Stimulated activated CD4-positive, alpha-beta T cell treated with anti-CD3 and anti-CD28 coated beads, Interleukin-4, amount 100 ng/mL, for 24 hours (primary cell): ENCODE data around the gene CLSTN2.

Source experiments
- DNase-seq: peaks from one replicate; pipeline ENCODE4 v3.0.0-alpha.2; 2020

CLSTN2 gene

DNA sequence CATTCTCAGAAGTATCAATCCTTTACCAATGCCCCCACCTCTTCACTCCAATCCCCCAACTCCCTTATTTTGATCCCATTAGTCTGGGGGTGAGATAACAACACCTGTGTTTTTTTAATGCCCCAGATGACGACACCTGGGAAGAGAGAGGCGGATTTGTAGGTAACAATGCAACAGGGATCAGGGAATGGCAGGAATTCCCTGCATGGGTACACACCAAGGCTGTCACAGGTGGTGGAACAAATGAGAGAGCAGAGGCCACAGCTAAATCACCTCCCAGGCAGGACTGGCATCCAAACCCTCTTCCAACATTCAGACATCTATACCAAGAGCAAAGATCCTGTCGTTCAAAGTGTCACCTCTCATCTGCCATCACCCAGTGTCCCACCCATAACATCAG, 423.7 kb downstream of the CLSTN2 start:
- no peak for DNase-seq

DNA sequence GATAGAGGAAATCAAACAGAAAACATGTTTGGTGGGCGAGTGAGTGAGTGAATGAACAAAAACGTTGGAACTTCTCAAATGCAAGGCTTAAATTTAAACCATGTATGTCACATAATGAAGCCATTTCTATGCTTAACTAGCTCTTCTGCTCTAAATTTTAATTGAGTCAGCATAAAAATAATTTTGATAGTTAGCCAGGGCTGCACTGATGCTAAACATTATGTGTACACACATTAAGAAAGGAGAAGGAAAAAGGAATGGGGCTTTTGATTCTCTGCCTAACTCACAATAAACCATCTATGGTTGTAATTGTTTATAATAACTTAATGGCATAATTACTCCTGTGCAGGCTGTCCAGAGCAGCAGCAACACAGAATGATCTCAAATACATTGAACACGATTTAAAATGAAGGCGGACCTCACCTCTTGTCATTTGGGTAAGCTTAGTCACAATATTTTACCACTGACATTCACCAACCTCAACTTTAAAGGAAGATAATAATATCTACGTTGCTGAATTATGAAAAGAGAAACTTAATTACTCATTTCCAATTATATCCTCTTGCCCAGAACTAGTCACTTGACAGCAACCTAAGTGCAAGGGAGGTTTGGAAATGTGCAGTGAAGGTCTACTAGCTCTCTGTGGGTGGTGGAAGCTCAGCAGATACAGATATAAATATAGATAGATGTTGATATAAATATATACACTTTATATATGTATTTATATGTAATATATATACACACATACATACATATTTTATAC, 424.4 kb downstream of the CLSTN2 start:
- DNase-seq = no peak

DNA sequence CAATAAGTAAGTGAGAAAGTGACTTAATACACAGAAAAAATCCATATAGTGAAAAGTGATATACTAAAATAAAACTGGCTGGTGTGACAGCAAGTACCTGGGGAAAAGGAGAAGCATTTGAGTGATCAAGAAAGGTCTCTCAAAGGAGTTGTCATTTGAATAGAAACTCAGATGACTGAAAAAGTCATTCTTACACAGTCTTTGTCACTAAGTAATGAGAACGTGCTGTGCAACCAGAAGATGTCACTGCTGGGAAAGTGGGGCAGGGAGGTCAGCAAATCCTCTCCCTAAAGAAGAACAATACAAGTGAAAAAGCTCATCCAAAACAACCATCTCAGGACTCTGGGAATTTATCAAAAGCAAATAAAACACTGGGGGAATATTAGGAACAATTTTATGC, 425.3 kb downstream of the CLSTN2 start:
- no peak for DNase-seq

DNA sequence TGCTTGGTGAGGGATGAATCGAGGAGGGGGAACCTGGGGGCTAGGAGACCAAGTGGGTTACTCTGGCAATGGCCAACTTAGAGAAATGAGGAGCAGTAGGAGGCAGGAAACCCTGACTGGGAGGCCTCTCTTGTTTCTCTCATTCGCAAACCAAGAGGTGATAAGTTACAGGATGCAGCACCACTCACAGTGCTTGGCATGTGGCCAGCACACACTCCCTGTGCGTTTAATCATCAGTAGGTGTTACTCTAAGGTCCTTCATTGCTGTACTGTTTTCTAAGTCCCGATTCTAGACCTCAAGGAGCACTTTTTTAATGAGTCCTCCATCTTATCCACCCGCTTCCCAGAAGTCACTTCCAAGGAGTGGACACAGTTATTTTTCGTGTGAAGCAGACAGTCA, 428.8 kb downstream of the CLSTN2 start:
- no peak for DNase-seq

DNA sequence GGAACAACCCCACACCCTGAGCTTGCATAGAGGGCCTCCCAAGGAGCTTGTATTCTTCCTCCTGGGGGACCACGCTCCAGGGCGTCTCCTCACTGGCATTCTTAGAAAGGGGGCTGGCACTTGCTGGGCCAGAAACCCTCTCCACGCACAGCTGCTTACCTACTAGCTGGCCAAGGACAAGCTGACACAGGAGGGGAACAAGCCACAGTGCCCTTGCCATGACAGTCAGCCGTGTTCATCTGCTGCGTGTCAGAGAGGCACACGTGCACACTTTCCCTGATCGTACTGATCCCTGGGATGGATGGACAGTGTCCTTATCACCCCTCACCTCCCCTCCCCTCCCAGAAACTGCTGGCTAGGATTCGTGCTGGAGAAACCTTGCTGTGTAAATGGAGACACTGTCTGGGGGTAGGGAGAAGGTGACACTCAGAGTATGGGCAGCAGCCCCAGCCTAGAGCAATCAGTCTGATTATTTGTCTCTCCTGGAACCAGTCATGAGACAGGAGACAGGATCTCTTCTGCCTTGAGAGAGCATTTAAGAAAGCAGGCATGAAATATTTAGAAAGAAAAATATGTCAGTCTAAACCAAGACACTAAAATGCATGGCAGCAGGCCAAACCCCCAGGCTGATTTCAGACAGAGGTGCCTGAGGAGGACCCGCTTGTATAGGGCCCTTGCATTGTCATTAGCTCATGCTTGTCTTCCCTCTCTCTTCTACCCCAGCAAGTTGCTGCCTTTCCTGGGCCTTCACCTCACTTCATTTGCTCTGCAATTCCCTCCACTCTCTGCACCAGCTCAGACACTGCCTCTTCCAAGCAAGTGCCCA, 431.1 kb downstream of the CLSTN2 start:
- no peak for DNase-seq

DNA sequence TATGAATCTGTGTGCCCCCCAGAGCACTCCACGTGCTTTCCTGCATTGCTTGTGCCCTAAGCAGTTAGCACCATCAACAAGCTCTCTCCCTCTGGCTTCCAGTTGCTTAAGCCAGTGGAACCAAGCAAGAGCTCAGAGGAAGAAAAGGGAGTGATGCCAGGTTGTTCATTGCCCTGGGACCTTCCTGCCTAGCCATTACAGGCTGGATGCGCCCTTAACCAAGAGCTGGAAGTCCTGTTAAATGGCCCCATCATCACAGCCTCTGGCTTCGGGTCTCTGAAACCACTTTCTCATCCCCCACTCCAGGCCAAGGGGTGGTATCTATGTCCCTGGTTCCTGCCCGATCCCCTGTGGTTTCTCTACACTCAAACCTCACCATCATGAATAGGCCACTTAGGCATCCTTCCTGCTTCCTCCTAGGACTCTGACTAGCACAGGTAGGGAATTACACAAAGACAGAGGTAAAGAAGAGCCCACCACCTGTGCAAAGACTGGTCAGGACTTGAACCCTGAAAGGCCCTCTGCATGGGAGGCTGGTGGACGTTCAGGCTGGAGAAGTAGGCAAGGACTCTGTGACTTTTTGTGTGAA, 433.3 kb downstream of the CLSTN2 start:
- DNase-seq = no peak

DNA sequence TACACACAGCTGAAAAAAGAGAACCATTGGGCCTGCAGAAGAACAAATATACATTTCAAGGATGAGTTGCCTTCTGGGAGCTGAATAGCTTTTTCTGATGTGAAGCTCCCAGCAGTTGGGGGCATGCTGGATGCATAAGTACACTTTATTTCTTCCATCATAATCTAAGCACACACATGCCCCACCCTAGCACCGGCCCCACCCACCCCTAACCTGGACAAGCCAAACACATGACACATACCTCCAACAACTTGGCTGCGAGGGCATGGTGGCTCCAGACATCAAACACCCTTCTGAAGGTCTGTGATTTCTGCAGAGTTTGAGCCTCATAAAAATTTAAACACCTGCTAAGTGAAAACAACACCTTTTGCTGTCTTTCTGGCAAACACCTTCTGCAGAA, 435.7 kb downstream of the CLSTN2 start:
- no peak for DNase-seq

DNA sequence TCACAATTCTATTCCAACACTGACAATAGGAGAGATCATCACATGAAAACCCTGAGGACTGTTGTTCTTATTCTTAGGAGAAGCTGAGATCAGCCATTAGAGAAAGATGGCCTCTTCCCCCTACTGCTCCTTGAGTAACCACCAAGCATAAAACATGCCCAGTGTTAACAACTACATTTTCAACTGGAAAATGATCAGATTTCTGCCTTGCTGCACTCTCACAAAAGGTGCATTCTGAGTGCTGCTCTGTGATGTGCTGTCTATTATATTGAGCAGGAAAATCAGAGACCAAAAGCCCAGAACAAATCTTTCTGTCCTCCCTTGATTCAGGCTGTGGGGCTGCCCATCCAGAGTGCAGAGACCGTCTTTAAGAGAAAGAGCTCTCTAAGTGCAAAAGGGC, 438.2 kb downstream of the CLSTN2 start:
- no peak for DNase-seq

DNA sequence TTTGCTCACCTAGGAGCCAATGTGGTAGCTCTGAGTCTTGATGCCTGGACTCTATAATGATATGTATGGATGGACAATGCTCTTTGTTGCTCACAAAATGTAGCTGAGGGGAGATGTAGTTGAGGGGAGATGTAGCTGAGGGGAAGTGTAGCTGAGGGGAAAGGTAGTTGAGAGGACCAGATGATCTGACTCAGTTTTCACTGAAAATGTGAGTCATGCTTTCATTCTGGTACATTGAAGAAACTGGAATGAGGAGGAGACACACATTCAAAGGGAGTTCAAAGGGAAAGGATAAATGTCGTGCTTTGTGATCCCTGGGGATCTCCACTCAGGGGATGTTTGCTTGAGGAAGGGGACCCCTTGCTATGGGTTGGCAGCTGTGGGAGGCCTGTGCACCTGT, 440.0 kb downstream of the CLSTN2 start:
- DNase-seq = no peak

DNA sequence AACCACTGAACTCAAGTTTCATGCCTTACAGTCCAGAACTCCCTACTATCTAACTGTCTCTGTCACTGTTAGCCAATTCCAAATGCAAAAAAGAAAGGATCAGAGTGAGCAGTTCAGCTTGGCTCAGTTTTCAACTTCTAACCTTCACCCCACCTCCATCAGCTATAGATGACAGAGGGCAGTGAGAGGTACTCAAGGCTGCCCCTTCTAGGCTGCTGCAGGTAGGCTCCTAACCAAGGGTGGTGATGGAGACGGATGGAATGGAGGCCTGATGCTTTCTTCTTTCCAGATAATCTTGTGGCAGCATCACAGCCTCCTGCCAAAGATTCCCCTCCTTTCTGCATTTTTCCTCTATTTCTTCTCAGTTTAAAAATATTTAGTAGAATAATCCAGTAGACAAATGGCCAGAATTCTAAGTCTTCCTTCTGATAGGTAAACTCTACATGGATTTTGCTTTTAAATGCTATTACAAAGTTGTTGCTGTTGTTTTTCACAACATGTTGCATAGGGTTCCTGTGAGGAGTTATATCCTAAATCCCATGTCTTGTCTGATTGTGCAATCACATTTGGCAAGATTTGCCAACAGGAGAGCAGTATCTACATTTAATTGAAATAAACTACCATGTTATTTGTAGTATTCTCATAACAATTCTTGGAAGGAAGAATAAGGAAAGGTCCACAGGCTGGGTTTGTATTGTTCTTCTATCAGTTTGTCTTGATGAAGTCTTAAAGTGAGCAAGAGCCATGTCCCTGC, 441.3 kb downstream of the CLSTN2 start:
- DNase-seq = no peak

DNA sequence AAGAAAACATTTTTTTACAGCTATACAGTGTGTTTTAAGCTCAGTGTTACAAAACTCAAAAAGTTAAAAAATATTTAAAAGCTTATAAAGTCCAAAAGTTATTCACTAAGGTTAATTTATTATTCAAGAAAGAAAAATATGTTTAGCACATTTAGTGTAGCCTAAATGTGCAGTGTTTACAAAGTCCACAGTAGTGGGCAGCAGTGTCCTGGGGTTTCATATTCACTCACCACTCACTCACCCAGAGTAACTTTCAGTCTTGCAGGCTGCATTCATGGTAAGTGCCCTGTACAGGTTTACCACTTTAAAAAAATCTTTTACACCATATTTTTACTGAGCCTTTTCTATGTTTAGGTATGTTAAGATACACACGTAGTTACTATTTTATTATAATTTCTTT, 442.7 kb downstream of the CLSTN2 start:
- no peak for DNase-seq

DNA sequence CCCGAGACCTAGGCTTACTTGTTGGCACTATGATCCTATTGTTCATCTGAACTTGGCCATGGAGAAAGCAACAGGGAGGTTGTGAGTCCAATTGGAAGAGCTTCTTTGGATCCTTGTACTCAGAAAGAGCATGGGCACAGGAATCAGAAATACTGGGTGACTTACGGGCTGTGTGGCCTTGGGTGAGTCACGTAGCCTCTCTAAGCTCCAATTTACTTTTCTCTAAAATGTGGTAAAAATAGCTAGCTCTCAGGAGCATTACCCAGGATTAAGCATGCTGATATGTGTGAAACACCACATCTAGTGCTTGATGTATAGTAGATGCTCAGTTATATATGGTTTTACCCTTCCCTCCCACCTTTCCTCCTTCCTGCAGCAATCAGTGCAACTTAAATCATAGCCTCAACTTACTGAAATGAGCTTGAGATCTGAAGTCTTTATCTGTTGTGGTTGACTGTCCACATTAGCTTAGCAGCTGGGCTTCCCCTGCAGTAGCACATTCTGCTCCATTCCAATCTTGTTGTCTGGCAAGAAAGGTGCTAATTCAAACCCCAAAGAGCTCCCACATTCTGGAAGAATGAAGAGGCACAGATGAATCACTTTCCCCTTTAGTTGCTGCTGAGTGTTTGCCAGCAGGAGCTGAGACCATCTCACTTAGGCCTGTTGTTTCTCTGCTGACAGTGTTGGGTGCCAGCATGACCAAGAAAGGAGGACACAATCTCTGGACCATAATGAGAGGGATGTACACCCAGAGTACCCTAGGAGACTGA, 443.8 kb downstream of the CLSTN2 start:
- no peak for DNase-seq

DNA sequence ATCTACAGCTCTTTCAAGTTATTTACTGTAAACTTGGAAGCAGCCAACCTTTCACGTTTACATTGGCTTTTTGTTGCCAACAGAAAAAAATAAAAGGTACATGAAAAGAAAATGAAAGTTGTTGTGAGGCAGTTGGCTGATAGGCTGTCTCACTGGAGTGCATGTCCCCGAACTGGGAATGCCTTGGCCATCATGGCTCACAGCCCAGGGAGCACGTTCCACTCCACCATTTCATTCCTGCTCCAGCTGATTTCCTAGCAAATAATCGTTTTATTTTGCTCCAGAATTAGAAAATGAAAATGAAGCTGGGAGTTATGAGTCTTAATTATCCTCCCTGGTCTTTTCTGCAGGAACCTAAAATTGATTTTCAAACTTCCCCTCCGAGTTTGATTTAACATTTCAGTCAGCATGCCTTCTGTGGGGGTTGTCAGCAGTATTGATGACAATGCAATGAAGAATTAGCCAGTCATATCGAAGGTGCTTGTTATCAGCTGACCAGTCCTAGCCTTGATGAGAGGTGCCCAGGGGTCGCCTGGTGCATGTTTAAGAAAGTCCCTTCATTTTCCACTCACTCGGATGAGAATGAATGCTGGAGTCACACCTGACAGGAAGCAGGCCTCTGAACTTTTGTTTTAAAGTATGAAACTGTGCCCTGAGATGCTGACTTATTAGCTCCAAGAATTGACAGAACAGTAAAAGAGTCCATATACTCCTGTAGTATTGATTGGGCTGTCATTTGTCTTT, 449.2 kb downstream of the CLSTN2 start:
- DNase-seq = no peak

DNA sequence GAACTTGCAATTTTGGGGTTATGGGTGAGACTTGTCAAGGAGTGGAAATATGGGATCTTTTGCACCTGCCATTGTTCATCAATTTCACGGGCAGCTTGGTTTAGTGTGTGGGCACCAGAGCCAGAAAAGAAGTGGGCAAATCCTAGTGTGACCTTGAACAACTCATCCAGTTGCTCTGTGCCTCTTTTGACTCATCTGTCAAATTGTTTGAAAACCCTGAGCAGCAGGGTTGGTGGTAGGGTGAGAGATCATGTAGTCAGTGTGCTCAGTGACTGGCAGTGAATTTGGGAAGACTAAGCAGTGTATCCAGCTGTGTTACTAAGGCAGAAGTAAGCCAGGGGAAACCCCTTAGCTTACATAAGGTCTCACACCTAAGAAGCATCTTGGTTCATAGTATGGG, 449.9 kb downstream of the CLSTN2 start:
- DNase-seq = no peak

DNA sequence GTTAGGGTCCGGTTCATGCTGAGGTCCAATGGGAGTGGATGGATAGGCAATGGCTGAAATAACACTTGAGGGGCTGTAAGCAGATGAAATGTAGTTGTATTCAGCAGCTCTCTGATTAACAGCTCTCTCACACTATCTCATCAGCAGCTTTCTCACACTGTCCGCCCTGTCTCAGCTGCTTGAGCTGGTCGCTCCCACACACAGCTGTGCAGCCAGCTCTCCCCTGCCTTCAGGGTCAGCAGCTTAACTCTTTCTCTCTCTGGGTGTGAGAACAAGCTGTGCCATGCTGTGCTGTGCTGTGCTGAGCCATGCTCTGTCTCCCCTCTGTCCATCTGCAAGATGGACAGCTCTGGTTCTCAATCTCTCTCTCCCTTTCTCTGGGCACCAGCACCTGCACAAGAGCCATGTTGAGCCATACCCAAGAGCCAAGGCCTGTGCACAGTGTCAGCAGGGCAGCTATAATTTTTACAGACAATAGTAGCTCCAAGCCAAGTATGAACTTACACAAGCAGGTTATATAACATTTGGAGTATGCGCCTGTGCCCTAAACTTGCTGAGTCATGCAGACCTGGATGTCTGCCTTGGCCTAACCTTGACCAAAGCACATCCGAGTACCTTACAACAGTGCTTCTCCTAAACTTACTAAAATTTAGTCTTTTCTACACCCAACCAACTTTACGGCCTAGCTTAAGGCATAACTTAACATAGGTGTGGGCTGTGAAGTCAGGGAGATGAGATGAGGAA, 451.5 kb downstream of the CLSTN2 start:
- DNase-seq = no peak

DNA sequence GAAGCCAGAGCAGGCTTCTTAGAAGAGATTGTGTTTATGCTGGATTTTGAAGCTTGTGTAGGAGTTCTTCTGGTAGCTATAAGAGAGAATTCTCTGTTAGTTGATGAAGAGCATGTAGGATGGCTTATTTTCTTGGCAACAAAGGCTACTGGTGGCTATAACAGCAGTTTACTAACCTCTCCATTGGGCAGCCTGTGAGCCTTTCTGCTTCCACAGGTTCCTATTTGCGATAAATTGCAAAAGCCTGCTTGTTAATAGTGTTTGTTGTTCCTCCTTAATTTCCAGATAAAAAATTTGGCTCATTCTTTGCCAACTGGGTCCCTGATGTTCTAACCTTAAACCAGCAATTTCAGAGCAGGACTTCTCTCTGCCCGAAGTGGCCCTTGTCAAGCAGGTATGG, 452.3 kb downstream of the CLSTN2 start:
- DNase-seq = no peak

DNA sequence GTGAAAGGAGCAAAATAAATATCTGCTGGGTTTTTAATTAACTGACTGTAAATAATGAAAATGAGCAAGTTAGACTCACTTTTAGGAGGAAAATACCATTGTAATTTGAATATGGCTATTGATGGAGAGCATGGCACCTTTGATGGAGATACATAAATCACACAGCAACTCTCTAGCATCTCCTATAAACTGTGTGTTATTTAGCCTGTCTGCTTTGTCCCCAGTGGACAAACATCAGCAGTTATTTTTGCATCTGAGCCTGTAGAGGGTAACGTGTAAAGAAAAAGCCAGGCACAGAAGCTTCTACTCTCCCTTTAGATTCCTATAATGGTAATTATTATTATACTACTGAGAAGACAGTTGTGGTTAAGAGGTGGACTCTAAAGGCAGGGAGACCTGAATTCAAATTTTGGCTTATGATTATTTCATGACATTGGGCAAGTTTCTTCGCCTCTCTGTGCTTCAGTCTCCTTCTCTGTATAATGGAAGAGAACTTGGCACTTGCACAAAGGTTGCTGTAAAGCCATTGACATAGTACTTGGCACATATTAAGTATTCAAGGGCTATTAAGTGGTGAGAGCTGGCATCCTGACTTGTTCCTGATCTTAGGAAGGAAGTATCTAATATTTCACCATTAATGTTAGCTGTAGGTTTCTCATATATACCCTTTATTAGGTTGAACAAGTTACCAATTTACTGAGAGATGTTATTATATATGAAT, 453.4 kb downstream of the CLSTN2 start:
- DNase-seq = no peak

DNA sequence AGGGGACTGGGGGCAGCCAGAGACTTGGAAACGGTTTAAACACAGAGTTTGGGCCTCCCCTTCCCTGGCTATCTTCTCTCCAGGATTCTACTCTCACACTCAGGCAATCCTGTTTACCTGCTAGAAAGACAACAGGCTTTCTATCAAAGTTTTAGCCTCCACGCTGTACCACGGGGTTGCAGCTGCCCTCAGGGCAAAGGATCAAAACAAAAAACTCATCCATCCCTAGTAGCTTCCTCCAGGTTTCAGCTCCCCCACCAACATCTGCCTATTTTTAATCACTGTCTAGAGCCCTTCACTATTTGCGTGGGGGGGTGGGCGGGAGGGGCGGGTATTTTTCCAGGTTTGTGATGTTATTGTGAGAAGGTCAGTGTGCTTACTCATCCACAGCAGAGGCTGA, 456.1 kb downstream of the CLSTN2 start:
- no peak for DNase-seq

DNA sequence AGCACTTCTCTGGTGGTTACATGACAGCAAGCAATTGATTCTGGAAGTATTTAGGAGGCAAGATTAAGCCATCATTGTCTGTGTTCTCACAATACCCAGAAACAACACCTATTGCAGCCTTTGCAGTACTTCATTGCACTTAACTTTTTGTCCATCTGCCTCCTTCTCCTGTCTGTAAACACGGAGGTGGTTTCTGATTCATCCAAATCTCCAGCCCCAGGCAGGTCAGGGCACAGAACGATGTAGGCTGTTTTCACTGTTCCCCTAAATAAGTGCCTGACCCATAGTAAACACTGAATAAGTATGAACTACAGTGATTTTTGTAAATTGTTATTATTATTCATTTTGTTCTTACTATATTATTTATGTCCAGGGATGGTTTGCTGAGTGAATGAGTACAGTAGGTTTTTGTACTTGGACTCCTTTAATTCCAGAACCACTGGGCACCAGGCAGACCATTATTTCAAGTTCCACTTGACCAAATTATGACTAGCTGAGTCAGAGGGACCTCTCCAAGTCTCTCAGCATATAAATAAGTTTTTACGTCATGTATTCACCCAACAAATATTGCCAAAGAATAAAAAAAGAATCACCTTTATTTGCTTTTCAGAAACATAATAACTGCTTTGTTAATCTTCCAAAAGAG, 459.6 kb downstream of the CLSTN2 start:
- DNase-seq = no peak
